ENCODE results near the gene NCSTN.

DNA sequence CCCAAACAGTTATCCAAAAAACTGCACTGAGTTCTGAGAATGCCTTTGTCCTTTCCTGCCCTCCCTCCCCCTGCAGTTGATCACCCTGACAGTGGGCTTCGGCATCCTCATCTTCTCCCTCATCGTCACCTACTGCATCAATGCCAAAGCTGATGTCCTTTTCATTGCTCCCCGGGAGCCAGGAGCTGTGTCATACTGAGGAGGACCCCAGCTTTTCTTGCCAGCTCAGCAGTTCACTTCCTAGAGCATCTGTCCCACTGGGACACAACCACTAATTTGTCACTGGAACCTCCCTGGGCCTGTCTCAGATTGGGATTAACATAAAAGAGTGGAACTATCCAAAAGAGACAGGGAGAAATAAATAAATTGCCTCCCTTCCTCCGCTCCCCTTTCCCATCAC, 14.9 kb downstream of the NCSTN start:
- TF ChIP-seq, protein P1, sequence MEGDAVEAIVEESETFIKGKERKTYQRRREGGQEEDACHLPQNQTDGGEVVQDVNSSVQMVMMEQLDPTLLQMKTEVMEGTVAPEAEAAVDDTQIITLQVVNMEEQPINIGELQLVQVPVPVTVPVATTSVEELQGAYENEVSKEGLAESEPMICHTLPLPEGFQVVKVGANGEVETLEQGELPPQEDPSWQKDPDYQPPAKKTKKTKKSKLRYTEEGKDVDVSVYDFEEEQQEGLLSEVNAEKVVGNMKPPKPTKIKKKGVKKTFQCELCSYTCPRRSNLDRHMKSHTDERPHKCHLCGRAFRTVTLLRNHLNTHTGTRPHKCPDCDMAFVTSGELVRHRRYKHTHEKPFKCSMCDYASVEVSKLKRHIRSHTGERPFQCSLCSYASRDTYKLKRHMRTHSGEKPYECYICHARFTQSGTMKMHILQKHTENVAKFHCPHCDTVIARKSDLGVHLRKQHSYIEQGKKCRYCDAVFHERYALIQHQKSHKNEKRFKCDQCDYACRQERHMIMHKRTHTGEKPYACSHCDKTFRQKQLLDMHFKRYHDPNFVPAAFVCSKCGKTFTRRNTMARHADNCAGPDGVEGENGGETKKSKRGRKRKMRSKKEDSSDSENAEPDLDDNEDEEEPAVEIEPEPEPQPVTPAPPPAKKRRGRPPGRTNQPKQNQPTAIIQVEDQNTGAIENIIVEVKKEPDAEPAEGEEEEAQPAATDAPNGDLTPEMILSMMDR (IDR thresholded peaks at IDR 0.05; ENCODE audit: insufficient read depth, low read length, poor library complexity, severe bottlenecking), result no peak
- TF ChIP-seq EZH2phosphoT487 (conservative IDR thresholded peaks at IDR 0.05; ENCODE audit: low read length), result no peak
